Kidney epithelial cell (primary cell): ENCODE data around the gene ADRB1. TPM values are rescaled to one million over a fixed set of nuclear protein-coding genes. Genes with fewer than 3 reads are reported as not detected.

Experiments used
- DNase-seq: peaks from one replicate; pipeline ENCODE4 v3.0.0-alpha.2; 2010; ENCODE audit warnings: low read depth
- H3K27me3 ChIP-seq: 2 replicates; pipeline ENCODE4 v1.6.0; 2011; ENCODE audit warnings: low read length; ENCODE audit not compliant: control insufficient read depth, insufficient read depth
- H3K36me3 ChIP-seq: 2 replicates; pipeline ENCODE4 v1.5.1; 2011; ENCODE audit warnings: low read length; ENCODE audit not compliant: control insufficient read depth, insufficient read depth
- H3K4me3 ChIP-seq: 2 replicates; pipeline ENCODE4 v1.5.1; 2011; ENCODE audit warnings: low read depth, mild to moderate bottlenecking, control low read depth, low read length
- total RNA-seq: library from RNA; depleted of rRNA; stranded (reverse); fragments of >200 nt; gene quantifications from 2 replicates; pipeline ENCODE4 v1.2.3, GENCODE V29; 2015
- TF ChIP-seq, protein P1 (sequence below): IDR thresholded peaks from 2 replicates; pipeline ENCODE4 v1.5.1; 2011; ENCODE audit warnings: mild to moderate bottlenecking, moderate library complexity, low read length, control low read depth, inconsistent platforms; ENCODE audit not compliant: insufficient read depth, poor library complexity, severe bottlenecking

ADRB1 gene
- total RNA-seq, 1 donor from 2014 or later: 0.04 TPM

- no peak for DNase-seq
- no peaks in the 10 kb centered on the region for H3K36me3 ChIP-seq
- TF ChIP-seq, protein P1, sequence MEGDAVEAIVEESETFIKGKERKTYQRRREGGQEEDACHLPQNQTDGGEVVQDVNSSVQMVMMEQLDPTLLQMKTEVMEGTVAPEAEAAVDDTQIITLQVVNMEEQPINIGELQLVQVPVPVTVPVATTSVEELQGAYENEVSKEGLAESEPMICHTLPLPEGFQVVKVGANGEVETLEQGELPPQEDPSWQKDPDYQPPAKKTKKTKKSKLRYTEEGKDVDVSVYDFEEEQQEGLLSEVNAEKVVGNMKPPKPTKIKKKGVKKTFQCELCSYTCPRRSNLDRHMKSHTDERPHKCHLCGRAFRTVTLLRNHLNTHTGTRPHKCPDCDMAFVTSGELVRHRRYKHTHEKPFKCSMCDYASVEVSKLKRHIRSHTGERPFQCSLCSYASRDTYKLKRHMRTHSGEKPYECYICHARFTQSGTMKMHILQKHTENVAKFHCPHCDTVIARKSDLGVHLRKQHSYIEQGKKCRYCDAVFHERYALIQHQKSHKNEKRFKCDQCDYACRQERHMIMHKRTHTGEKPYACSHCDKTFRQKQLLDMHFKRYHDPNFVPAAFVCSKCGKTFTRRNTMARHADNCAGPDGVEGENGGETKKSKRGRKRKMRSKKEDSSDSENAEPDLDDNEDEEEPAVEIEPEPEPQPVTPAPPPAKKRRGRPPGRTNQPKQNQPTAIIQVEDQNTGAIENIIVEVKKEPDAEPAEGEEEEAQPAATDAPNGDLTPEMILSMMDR: no peak
- H3K4me3 ChIP-seq: no peak overlapping the region
- no peaks in the 10 kb centered on the region for H3K27me3 ChIP-seq
Observed at GRCh38 chr10:114021717-114022680, 21.7 kb upstream of the ADRB1 start.

- DNase-seq: no peak
- Histone ChIP-seq H3K4me3 (no peak overlapping the region), H3K36me3 (no peaks in the 10 kb centered on the region), H3K27me3 (no peaks in the 10 kb centered on the region)
- TF ChIP-seq, protein P1: no peak
Observed at GRCh38 chr10:114022766-114023597, 20.7 kb upstream of the ADRB1 start.

- TF ChIP-seq, protein P1: no peak
- H3K36me3 ChIP-seq: no peaks in the 10 kb centered on the region
- H3K4me3 ChIP-seq: no peak overlapping the region
- no peaks in the 10 kb centered on the region for H3K27me3 ChIP-seq
- no peak for DNase-seq
Observed at GRCh38 chr10:114024876-114025610, 18.6 kb upstream of the ADRB1 start.

GRCh38 chr10:114025611-114026130 lies 18.0 kb upstream of the ADRB1 start:
- no peaks in the 10 kb centered on the region for H3K27me3 ChIP-seq
- no peaks in the 10 kb centered on the region for H3K36me3 ChIP-seq
- no peak for DNase-seq
- no peak overlapping the region for H3K4me3 ChIP-seq
- TF ChIP-seq, protein P1: no peak

DNA sequence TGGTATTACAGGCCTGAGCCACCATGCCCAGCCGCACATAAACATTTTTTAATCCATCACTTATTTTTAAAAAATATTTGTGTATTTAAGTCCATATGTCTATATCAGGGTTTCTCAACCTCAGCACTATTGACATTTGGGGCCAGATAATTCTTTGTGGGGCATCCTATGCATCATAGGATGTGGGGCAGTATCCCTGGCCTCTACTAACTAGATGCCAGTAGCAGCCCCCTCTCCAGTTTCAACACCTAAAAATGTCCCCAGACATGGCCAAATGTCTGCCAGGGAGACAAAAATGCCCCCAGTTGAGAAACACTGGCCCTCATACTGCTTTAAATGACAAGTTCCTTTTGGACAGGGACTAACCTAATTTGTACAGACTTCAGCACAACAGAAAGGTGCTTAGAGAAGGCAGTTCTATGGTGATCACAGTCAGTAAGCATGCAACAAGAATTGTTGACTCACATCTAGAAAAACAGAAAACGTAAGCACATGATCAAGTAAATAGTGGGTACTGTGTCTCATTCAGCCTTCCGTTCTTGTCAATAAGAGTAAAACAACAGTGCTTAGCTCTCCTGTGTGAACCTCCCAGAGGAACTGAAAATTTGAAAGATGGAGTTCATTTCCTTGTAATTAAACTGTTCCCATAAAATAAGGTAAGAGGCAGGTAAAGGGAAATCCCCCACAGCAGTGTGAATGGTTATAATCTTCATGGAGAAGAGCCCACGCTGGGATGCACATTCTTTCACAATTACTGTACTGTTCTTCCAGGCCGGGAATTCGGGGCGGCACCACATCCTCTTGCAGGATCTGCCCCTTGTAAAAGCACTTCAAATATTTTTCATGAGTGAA lies 17.3 kb upstream of the ADRB1 start:
- Histone ChIP-seq H3K36me3 (no peaks in the 10 kb centered on the region), H3K27me3 (no peaks in the 10 kb centered on the region), H3K4me3 (no peak overlapping the region)
- TF ChIP-seq, protein P1: no peak
- peak; percentile 74 for DNase-seq
